AG10803 (cell line): ENCODE results near the gene UBXN1.
"Not testable (repeated sequence)": the region's sequence is repeated elsewhere in the genome, so short reads cannot be mapped to it uniquely, and the experiment has no call there.

ENCODE experiments used
- DNase-seq: peaks from one replicate; pipeline ENCODE4 v3.0.0; 2010; ENCODE audit warnings: low read depth
- H3K4me3 ChIP-seq: 2 replicates; pipeline ENCODE4 v1.5.1; 2011; ENCODE audit warnings: mild to moderate bottlenecking, low read length, control low read depth
- CTCF ChIP-seq: conservative IDR thresholded peaks from 2 replicates; pipeline ENCODE4 v1.5.1; 2011; ENCODE audit warnings: mild to moderate bottlenecking, low read length, control low read depth, inconsistent platforms

UBXN1 gene

DNA sequence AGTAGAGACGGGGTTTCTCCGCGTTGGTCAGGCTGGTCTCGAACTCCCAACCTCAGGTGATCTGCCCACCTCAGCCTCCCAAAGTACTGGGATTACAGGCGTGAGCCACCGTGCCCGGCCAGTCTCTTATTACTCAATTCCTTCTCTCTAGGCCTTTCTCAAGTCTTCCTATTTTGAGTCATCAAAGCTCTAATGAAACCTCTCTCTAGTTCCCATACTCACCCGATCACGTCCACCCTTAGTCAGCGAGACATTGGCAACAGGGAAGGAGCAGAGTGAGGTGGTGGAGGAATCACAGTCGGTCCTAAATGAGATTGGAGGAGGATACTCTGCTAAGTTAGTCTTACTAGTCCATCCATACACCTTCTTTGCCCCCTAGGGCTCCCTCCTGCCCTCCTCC lies 23.4 kb upstream of the UBXN1 start:
- DNase-seq: no peak
- H3K4me3 ChIP-seq: no peak overlapping the region
- TF ChIP-seq CTCF: no peak

DNA sequence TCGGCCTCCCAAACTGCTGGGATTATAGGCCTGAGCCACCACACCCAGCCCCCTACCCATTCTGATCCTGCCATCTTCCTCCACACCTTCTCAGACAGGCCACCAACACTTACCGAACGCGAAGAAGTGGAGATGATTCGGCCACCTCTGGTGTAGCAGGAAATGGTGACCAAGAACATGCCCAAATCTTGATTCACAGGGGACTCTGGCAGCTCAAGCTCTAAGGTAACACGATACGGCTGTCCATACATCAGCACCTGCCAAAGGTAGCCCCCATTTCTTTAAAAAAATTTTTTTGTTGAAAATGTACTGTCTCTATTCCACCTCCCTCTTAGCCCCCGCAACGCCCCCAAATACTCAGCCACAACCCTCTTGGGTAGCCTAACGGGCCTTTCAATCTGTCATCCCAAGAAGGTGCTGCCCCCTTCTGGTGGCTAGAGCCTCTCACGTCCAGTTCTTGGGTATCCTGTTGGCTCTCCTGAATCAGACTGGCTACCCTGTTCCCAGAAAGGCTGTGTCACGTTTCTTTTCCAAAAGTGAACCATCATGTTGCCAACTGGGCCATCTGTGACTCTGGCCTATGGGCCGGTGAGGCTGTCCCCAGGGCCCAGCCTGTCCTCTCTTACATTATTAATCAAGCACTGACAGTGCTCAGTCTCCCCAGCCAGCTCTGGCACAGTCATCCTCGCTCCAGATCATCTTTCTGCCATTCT lies 15.7 kb upstream of the UBXN1 start:
- DNase-seq: peak; percentile 85
- peak; percentile 90 for TF ChIP-seq CTCF
- no peak overlapping the region for H3K4me3 ChIP-seq

- not testable (repeated sequence) for H3K4me3 ChIP-seq, DNase-seq
These were observed 14.8 kb upstream of the UBXN1 start for GRCh38 chr11:62693624-62694023.

- peak within 1 kb of the TSS; percentile 70 for H3K4me3 ChIP-seq
- peak; percentile 99 for DNase-seq
- TF ChIP-seq CTCF: peak; percentile 16; the same call in 1 of the 2 replicates
These were observed 10.7 kb upstream of the UBXN1 start, which contains the start of gene LRRN4CL for GRCh38 chr11:62689421-62690183. LRRN4CL (minus strand) TSS chr11:62689530; CDS start chr11:62688508, 1,022 bp downstream.

GRCh38 chr11:62688491-62688890 lies 9.6 kb upstream of the UBXN1 start:
- peak overlapping the region; percentile 70 for H3K4me3 ChIP-seq
- no peak for TF ChIP-seq CTCF
- peak; percentile 29 for DNase-seq

DNA sequence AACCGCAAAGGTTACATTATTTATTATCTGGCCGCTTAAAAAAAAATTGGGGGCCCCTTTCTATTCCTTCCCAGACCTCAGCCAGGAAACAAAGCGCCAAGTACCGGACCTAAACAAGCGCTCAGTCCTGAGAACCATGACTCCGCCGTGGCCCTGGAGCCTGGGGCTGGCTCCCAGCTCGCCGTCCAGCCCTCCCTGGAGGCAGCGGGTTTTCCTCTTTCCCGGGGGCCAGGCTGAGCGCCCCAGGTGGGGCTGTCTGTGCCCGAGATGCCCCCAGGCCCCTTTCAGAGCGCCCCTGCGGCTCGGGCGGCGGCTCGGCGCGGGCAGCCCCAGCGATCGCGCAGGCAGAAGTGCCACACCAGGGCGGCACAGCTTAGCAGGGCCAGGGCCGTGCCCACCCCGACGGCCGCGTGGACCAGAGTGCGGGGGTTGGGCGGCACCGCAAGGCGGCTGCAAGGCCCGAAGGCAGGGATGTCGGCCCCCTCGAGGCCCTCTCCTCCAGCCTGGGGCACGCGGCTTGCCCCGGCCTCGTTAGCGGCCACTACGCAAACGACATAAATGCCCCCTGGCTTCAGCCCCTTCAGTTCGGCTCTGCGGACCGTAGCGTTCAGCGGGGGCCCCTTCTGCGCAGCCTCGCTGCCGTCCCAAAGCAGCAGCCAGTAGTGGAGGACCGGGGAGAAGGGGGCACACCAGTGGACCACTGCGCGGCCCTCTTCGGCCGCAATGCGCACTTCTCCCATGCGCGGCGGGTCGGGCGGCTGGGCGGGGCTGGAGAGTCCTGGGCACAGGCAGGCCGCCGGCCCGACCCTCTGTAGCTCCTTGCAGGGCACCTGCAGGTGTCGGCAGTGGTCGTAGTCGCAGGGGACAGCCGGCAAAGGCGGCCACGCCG lies 8.9 kb upstream of the UBXN1 start:
- no peak for TF ChIP-seq CTCF
- DNase-seq: no peak
- H3K4me3 ChIP-seq: peak overlapping the region; percentile 70

DNA sequence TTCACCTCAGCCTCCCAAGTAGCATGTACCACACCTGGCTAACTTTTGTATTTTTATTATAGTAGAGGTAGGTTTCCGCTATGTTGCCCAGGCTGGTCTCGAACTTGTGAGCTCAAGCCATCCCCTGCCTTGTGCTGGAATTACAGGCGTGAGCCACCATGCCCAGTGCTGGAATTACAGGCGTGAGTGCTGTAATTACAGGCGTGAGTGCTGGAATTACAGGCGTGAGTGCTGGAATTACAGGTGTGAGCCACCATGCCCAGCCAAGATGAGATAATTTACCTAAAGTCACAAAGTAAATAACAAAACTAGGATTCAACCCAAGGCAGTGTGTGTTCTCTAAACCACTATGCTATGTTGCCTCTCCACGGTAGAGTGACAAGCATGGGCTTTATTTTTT lies 3.6 kb upstream of the UBXN1 start:
- no peak for TF ChIP-seq CTCF
- H3K4me3 ChIP-seq: no peak overlapping the region
- no peak for DNase-seq
